IPS DF 6.9 (cell line): ENCODE measurements around the gene FREY1.

Experiments
- DNase-seq: peaks from one replicate; pipeline ENCODE4 v3.0.0-alpha.2; 2013; ENCODE audit warnings: low read depth, low spot score
- H3K27ac ChIP-seq: one replicate; pipeline ENCODE4 v1.5.1; 2013; ENCODE audit warnings: low read length, control low read depth
- H3K27me3 ChIP-seq: 2 replicates; pipeline ENCODE4 v1.6.1; 2013; ENCODE audit warnings: mild to moderate bottlenecking, low read length; ENCODE audit not compliant: control insufficient read depth, insufficient read depth
- H3K36me3 ChIP-seq: 2 replicates; pipeline ENCODE4 v1.6.1; 2013; ENCODE audit warnings: low read length; ENCODE audit not compliant: control insufficient read depth, insufficient read depth
- H3K4me1 ChIP-seq: 2 replicates; pipeline ENCODE4 v1.6.1; 2013; ENCODE audit warnings: low read length; ENCODE audit not compliant: control insufficient read depth, insufficient read depth
- H3K4me3 ChIP-seq: 2 replicates; pipeline ENCODE4 v1.5.1; 2013; ENCODE audit warnings: mild to moderate bottlenecking, low read length
- H3K9me3 ChIP-seq: 2 replicates; pipeline ENCODE4 v1.6.1; 2013; ENCODE audit warnings: low read length, inconsistent platforms; ENCODE audit not compliant: control insufficient read depth, insufficient read depth
- WGBS: extraction: QIAGEN DNeasy Blood & Tissue Kit; methylation state at CpG from one replicate; pipeline ENCODE4 v1.1.7; 2013; ENCODE audit warnings: mixed read lengths, missing lambda C conversion rate; ENCODE audit not compliant: insufficient read length, insufficient coverage; 5-methylcytosine and 5-hydroxymethylcytosine counted together

FREY1 gene

GRCh38 chr11:45870706-45871105, 36.4 kb downstream of the FREY1 start:
- no peaks in the 10 kb centered on the region for H3K4me1 ChIP-seq
- WGBS: no CpG with 5 or more reads among the region's 4 CpGs
- no peaks in the 10 kb centered on the region for H3K27me3 ChIP-seq
- DNase-seq: no peak
- H3K27ac ChIP-seq: no peak overlapping the region
- no peak overlapping the region for H3K4me3 ChIP-seq
- H3K9me3 ChIP-seq: no peaks in the 10 kb centered on the region
- H3K36me3 ChIP-seq: no peaks in the 10 kb centered on the region; the same call in 1 of the 2 replicates

DNA sequence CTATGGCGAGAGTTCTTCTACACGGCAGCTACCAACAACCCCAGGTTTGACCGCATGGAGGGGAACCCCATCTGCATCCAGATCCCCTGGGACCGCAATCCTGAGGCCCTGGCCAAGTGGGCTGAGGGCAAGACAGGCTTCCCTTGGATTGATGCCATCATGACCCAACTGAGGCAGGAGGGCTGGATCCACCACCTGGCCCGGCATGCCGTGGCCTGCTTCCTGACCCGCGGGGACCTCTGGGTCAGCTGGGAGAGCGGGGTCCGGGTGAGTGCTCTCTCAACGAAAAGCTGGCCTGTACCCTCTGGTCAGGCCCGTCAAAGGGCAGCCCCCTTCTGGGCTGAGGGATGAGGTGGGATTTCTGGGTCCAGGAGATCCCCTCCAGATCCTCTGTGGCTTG, 37.5 kb downstream of the FREY1 start:
- no CpG with 5 or more reads among the region's 12 CpGs for WGBS
- H3K9me3 ChIP-seq: no peaks in the 10 kb centered on the region
- no peaks in the 10 kb centered on the region for H3K27me3 ChIP-seq
- no peaks in the 10 kb centered on the region; the same call in 1 of the 2 replicates for H3K36me3 ChIP-seq
- no peak for DNase-seq
- no peaks in the 10 kb centered on the region for H3K4me1 ChIP-seq
- H3K4me3 ChIP-seq: no peak overlapping the region
- no peak overlapping the region for H3K27ac ChIP-seq

- Histone ChIP-seq H3K36me3 (peaks cover 4% of the 10 kb centered on the region; the same call in 1 of the 2 replicates), H3K27ac (no peak overlapping the region), H3K27me3 (no peaks in the 10 kb centered on the region), H3K9me3 (no peaks in the 10 kb centered on the region), H3K4me1 (peaks cover 2% of the 10 kb centered on the region; the same call in 1 of the 2 replicates), H3K4me3 (no peak overlapping the region)
- DNase-seq: no peak
Observed at GRCh38 chr11:45864041-45864440, 43.0 kb downstream of the FREY1 start.

DNA sequence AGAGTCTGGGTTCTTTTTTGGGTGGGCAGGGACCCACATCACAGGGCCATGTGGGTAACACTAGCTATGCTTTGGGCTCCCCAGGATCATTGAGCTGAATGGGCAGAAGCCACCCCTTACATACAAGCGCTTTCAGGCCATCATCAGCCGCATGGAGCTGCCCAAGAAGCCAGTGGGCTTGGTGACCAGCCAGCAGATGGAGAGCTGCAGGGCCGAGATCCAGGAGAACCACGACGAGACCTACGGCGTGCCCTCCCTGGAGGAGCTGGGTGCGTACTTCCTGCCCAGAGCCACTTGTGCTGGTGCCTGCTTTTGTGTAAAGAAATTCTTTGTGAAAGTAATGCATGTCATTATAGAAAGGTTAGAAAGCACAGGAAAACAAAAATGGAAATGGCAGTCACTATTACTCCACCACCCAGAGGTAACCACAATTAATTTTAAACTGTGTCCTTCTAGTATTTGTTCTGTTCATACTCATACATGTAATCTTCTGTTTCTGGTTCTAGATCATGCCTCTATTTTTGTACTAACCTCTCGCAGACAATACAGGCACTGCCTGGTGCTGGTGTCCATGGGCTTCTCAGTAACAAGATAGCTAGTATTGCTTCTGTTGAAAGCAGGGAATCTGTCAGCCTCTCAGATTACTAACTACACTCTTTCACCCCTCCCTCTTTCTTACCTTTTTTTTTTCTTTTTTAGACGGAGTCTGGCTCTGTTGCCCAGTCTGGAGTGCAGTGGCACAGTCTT, 46.1 kb downstream of the FREY1 start:
- no peaks in the 10 kb centered on the region for H3K9me3 ChIP-seq
- no CpG with 5 or more reads among the region's 10 CpGs for WGBS
- no peak overlapping the region for H3K4me3 ChIP-seq
- no peaks in the 10 kb centered on the region for H3K27me3 ChIP-seq
- DNase-seq: no peak
- peaks cover 4% of the 10 kb centered on the region; the same call in 1 of the 2 replicates for H3K36me3 ChIP-seq
- H3K27ac ChIP-seq: no peak overlapping the region
- H3K4me1 ChIP-seq: peaks cover 5% of the 10 kb centered on the region

GRCh38 chr11:45860348-45860747, 46.7 kb downstream of the FREY1 start:
- Histone ChIP-seq H3K36me3 (peaks cover 4% of the 10 kb centered on the region; the same call in 1 of the 2 replicates), H3K4me3 (no peak overlapping the region), H3K27ac (no peak overlapping the region), H3K4me1 (peaks cover 5% of the 10 kb centered on the region), H3K27me3 (no peaks in the 10 kb centered on the region), H3K9me3 (no peaks in the 10 kb centered on the region)
- no peak for DNase-seq
- WGBS: no CpG with 5 or more reads among the region's 5 CpGs

- DNase-seq: no peak
- WGBS: no CpG with 5 or more reads among the region's 12 CpGs
- no peak overlapping the region for H3K27ac ChIP-seq
- no peak overlapping the region for H3K4me3 ChIP-seq
- H3K27me3 ChIP-seq: no peaks in the 10 kb centered on the region
- peaks cover 4% of the 10 kb centered on the region; the same call in 1 of the 2 replicates for H3K36me3 ChIP-seq
- peaks cover 5% of the 10 kb centered on the region for H3K4me1 ChIP-seq
- H3K9me3 ChIP-seq: no peaks in the 10 kb centered on the region
Observed at GRCh38 chr11:45859661-45860140, 47.4 kb downstream of the FREY1 start.

DNA sequence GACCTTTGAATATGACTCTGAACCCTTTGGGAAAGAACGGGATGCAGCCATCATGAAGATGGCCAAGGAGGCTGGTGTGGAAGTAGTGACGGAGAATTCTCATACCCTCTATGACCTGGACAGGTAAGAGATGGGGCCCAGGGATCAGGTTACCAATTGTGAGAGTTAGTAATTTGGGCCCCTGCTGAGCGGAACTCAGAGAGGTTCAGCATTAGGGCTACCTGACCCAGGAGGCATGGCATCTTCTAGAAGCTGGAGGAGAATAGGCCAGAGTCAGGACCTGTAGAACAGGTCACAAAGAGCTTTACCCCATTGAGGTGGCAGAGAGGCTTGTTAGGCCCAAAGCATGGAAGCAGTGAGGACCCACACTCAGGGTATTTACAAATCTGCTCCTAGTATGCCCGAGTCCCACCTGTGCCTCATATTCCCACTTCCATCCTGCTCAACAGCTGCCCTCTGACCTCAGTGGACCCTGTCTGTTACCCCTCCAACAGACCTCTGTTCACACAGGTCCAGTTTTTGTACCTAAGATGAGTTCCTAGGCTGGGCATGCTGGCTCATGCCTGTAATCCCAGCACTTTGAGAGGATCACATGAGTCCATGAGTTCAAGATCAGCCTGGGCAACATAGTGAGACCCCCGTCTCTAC, 48.2 kb downstream of the FREY1 start:
- DNase-seq: no peak
- H3K4me3 ChIP-seq: no peak overlapping the region
- WGBS: no CpG with 5 or more reads among the region's 5 CpGs
- H3K36me3 ChIP-seq: peaks cover 4% of the 10 kb centered on the region; the same call in 1 of the 2 replicates
- no peaks in the 10 kb centered on the region for H3K27me3 ChIP-seq
- H3K9me3 ChIP-seq: no peaks in the 10 kb centered on the region
- peaks cover 5% of the 10 kb centered on the region for H3K4me1 ChIP-seq
- H3K27ac ChIP-seq: no peak overlapping the region

GRCh38 chr11:45857961-45858474, 49.1 kb downstream of the FREY1 start:
- H3K27ac ChIP-seq: no peak overlapping the region
- WGBS: no CpG with 5 or more reads among the region's 2 CpGs
- H3K27me3 ChIP-seq: no peaks in the 10 kb centered on the region
- 0 out of 2 replicates have a peak, but pooled peaks cover 4% of the 10 kb centered on the region for H3K36me3 ChIP-seq
- H3K9me3 ChIP-seq: no peaks in the 10 kb centered on the region
- DNase-seq: no peak
- H3K4me3 ChIP-seq: no peak overlapping the region
- H3K4me1 ChIP-seq: peaks cover 5% of the 10 kb centered on the region
